Kidney (tissue), 14 donors: Measurements from ENCODE around the gene MSRB1. TPM values are rescaled to one million over a fixed set of nuclear protein-coding genes. Genes with fewer than 3 reads are reported as not detected.

ENCODE experiments used
- DNase-seq, 5 donors: peaks; one replicate each; pipeline ENCODE4 v3.0.0-alpha.2; 2013 to 2020
- FAIRE-seq: peaks from 2 replicates; lab custom pipeline; 2012; peaks lifted over from hg19 to GRCh38; lab: Jason Lieb, UNC
- H3K27ac ChIP-seq, 2 donors: one replicate each; pipeline ENCODE4 v1.7.0; 2013; ENCODE audit warnings: low read depth in 2 of 2, low read length in 2 of 2, inconsistent platforms in 1 of 2
- H3K27me3 ChIP-seq: one replicate; pipeline ENCODE4 v1.7.1; 2013; ENCODE audit warnings: low read length, inconsistent platforms; ENCODE audit not compliant: control insufficient read depth, insufficient read depth
- H3K36me3 ChIP-seq, 3 donors: one replicate each; pipeline versions ENCODE4 v1.7.0 to v1.7.1; 2013; ENCODE audit warnings: low read length in 3 of 3, control low read depth in 1 of 3, inconsistent platforms in 1 of 3; ENCODE audit not compliant: insufficient read depth in 3 of 3, control insufficient read depth in 2 of 3
- H3K4me1 ChIP-seq, 3 donors: one replicate each; pipeline versions ENCODE4 v1.7.0 to v1.7.1; 2013; ENCODE audit warnings: low read length in 3 of 3, inconsistent platforms in 1 of 3, low read depth in 1 of 3; ENCODE audit not compliant: control insufficient read depth in 2 of 3, insufficient read depth in 2 of 3
- H3K4me3 ChIP-seq, 3 donors: one replicate each; pipeline versions ENCODE4 v1.7.0 to v1.8.1; 2013; ENCODE audit warnings: low read length in 3 of 3, control low read depth in 1 of 3, inconsistent platforms in 1 of 3
- H3K9ac ChIP-seq, 3 donors: one replicate each; pipeline versions ENCODE4 v1.7.0 to v1.7.1; 2013; ENCODE audit warnings: low read length in 3 of 3, control low read depth in 1 of 3, inconsistent platforms in 1 of 3
- H3K9me3 ChIP-seq, 3 donors: one replicate each; pipeline versions ENCODE4 v1.7.0 to v1.7.1; 2013; ENCODE audit warnings: low read length in 3 of 3, control low read depth in 1 of 3, inconsistent platforms in 1 of 3; ENCODE audit not compliant: control insufficient read depth in 2 of 3, insufficient read depth in 1 of 3
- CTCF ChIP-seq: IDR thresholded peaks from 3 replicates; pipeline ENCODE4 v1.5.1; 2012; ENCODE audit warnings: mild to moderate bottlenecking, moderate library complexity, borderline replicate concordance; ENCODE audit not compliant: insufficient read depth; ENCODE audit errors: extremely low read depth
- intact Hi-C: fragments of 100-400 bp; cut with DNase I; formaldehyde crosslinking; loops from one replicate; pipeline ENCODE4 v1.11.1; 2022
- polyA plus RNA-seq: library from polyadenylated mRNA; stranded (reverse); fragments of 350-450 nt; fragmentation: Illumina TruSeq; extraction: RNeasy Lipid Tissue Mini Kit (QIAGEN cat#74804); gene quantifications from one replicate; pipeline ENCODE4 v1.2.3, GENCODE V29; 2014; ENCODE audit warnings: low read depth, low replicate concordance; ENCODE audit not compliant: insufficient read depth
- total RNA-seq: library from RNA; stranded (reverse); fragmentation: NEBNext Ultra II Directional; extraction: Animal tissue kit (Norgen Biotek cat#: 25700); gene quantifications from one replicate; pipeline ENCODE4 v1.2.1, GENCODE V29; 2021
- donor health status: control.
- donor health status: control.
- donor health status: control.
- donor health status: control.
- donor health status: control.
- donor health status: DM: yes; HTN: yes; CAD: no.
- donor health status: Normal renal cell carcinoma (clear cell type).

MSRB1 gene
- total and polyA plus RNA-seq, 2 donors from 2014 or later, result 32.0 to 189 TPM

GRCh38 chr16:1961651-1962067, 18.7 kb upstream of the MSRB1 start:
- DNase-seq (no peak), FAIRE-seq (no peak)
- H3K4me1 ChIP-seq, result peaks cover 0 to 21% (median 20%) of the 10 kb centered on the region in 3 donors
- H3K9ac ChIP-seq, result no peak overlapping the region
- H3K9me3 ChIP-seq, result no peaks in the 10 kb centered on the region
- intact Hi-C loops, result no loop called here
- no peaks in the 10 kb centered on the region for H3K27me3 ChIP-seq
- H3K36me3 ChIP-seq, result peaks cover 0 to 6% (median 6%) of the 10 kb centered on the region in 3 donors
- no peak overlapping the region for H3K27ac ChIP-seq
- H3K4me3 ChIP-seq, result no peak overlapping the region
- no peak for TF ChIP-seq CTCF

GRCh38 chr16:1960665-1961630, 17.9 kb upstream of the MSRB1 start:
- Histone ChIP-seq H3K9ac (peak overlapping the region in 2 of 3 donors; percentile 16 to 91), H3K36me3 (peaks cover 0 to 6% (median 6%) of the 10 kb centered on the region in 3 donors), H3K27me3 (no peaks in the 10 kb centered on the region), H3K4me3 (peak overlapping the region in 2 of 3 donors; percentile 29 to 81), H3K9me3 (no peaks in the 10 kb centered on the region), H3K4me1 (peaks cover 0 to 21% (median 20%) of the 10 kb centered on the region in 3 donors), H3K27ac (no peak overlapping the region)
- FAIRE-seq, result no peak
- peak in 1 of 5 donors; percentile 7 for DNase-seq
- intact Hi-C loops, result no loop called here
- no peak for TF ChIP-seq CTCF

DNA sequence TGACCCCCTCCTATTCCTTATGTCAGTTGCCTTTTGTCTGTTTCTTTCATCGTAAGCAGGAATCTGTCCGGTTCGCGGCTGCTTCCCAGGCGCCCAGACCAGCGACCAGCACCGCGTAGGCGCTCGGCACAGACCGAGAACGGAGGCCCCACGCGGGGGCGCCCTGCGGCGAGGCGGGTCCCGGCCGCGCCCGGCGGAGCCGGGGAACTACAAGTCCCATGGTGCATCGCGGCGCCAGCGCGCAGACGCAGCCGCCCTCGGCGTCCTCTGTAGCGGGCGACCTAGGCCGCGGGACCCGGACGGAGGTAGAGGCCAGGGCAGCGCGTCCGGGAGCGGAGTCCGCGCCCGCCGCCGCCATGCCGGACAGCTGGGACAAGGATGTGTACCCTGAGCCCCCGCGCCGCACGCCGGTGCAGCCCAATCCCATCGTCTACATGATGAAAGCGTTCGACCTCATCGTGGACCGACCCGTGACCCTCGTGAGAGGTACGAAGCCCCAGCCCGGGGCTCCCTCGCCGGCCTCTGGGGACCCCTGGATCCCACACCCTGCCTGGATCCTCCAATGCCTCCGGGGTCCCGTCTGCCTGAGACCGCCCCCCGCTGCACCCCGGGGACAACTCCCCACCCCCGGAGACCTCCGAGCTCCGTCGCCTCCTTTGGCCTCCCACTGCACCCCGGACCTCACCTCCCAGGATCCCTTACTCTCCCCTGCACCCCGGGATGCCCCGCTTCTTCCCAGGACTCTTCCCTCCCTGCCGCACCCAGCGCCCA, 16.5 kb upstream of the MSRB1 start, which contains the start of gene NDUFB10:
TSS of gene NDUFB10 (plus strand) at position 270 of the 771 bp plus-strand sequence. CDS start at position 357, 87 bp downstream.
- Histone ChIP-seq H3K27ac (peak within 1 kb of the TSS; percentile 75 to 78), H3K9me3 (no peaks in the 10 kb centered on the region), H3K36me3 (peaks cover 0 to 6% (median 6%) of the 10 kb centered on the region in 3 donors), H3K4me3 (peak within 1 kb of the TSS; percentile 64 to 81 (median 75)), H3K4me1 (peaks cover 0 to 16% (median 15%) of the 10 kb centered on the region in 3 donors), H3K9ac (peak within 1 kb of the TSS; percentile 33 to 91 (median 87)), H3K27me3 (no peaks in the 10 kb centered on the region)
- peak; percentile 64 for TF ChIP-seq CTCF
- FAIRE-seq (no peak), DNase-seq (peak; percentile 90 to 97 (median 93))
- intact Hi-C loops, result no loop called here
